ENCODE data around the gene MYH11.

MYH11 gene

DNA sequence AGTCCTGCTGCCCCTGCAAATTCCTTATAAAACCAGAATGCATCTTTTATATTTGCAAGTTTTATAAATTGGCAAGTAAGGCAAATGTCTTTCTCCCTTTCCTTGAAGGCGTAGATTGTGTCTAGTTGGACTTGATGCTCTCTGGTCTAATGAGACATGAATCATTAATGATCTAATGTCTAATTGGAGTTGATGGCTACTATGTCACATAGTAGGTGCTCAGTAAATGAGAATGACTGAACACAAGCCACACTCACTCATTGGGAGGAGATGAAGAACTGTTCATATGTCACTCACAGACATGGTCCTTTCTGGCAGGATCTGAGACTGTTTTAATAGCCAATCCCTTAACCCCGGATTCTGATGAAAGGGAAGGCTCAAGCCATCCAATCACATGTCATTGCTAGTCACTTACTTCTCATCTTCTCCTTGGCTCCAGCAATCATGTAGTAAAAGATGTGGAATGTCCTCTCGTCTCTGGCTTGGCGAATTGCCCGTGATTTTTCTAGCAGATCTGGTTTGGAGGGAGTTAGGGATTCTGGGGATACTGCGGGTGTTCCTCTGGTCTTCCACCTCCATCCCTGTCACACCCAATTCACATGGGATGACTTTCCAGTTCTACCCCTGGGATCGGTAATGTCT is 81.0 kb downstream of the MYH11 start:
- no peak for DNase-seq

DNA sequence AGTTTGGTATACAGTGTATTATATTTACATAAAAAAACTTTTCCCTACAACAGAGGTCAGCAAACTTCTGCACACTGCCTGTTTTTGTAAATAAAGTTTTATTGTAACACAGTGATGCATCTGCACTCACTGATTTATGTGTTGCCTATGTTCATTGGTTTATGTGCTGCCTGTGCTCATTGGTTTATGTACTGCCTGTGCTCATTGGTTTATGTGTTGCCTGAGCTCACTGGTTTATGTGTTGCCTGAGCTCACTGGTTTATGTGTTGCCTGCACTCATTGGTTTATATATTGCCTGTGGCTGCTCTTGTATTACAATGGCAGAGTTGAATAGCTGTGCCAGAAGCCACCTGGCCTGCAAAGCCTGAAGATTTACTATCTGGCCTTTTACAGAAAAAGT is 81.6 kb downstream of the MYH11 start:
- DNase-seq: no peak

DNA sequence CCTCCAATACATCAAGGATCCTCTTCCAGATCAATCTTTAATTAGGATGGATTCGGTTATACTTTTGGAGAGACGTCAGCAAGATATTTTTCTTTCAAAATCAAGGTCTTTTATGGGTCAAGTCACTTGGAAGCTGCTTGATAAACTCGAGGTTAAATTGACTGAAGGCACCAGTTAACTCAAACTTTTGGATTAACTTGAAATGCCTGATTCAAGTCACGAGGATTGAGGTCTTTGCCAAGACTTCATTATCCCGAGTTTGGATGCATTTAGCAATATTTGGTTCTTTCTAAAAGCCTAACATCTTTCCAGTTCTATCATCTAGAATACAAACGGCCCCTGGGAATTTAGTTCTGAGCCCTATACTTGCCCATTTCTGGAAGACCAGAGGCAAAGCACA is 82.9 kb downstream of the MYH11 start:
- no peak for DNase-seq

DNA sequence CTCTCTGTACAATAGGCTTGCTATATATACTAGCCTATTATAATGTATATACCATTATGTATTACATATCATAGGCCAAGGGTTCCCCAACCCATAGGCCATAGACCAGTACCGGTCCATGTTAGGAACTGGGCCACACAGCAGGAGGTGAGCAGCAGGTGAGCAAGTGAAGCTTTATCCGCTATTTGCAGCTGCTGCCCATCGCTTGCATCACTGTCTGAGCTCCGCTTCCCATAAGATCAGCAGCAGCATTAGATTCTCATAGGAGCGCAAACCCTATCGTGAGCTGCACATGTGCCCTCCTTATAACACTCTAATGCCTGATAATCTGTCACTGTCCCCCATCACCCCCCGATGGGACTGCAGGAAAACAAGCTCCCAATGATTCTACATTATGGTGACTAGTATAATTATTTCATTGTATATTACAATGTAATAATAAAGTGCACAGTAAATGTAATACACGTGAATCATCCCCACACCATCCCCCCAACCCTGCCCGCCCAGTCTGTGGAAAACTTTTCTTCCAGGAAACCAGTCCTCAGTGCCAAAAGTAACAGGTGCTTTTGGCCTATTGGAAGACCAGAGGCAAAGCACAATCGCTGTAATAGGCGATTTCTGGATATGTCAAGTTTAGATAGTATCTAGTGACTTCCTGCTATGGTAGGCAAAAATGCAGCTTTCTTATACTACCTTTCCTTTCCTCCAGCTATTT is 84.1 kb downstream of the MYH11 start:
- DNase-seq: no peak

DNA sequence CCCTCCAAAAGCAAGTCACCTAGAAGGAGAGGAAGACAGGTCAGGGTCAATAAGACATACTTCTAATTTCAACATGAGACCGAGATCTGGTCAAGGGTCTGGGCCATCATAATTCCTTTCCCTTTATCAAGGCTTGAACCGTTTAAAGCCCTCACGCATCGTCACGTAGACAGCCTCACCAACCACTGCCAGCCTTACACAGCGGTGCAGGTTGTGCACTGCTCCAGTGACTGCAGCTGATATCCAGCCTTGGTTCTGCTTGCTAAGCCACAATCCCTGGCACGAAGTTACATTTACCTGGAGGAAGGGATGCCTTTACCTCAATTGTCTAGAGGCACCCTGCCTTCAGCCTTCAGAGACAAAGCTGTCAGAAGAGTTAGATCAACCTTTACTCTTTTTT is 85.1 kb downstream of the MYH11 start:
- no peak for DNase-seq

DNA sequence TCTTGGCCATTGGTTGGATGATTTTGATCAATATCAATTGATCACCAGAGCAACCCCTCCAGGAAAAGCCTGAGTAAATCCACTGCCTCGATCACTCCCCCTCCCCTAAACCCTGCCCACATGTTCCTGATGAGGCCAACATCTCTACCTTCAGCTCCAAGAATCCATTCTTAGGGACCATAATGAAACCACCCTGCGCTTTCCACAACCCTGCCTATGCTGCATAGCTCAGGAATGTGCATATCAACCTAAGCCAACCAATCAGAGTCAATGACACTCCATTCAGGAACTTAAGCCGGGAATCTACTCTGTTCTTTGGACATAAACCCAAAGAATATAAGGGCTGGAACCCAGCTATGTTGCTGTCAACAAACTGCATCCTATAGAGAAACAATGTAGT is 86.3 kb downstream of the MYH11 start:
- no peak for DNase-seq

DNA sequence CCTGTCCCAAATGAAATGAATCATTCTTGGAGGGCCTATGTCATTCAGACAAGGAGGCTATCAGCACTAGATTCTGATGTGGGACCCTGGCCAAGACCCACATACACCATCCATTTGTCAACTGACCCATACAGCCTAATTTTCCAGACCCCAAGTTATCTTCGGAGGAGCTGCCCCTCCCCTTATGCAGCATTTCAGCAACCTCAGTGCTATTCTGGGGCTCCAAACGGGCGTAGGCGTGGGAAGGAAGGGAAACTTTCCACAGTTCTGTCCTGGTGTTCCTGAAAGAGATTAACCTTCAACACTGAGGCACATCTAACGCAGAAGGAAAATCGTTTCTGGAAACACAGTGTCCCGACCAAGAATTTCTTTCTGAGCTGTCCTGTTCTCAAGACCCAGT is 86.7 kb downstream of the MYH11 start:
- DNase-seq: no peak

DNA sequence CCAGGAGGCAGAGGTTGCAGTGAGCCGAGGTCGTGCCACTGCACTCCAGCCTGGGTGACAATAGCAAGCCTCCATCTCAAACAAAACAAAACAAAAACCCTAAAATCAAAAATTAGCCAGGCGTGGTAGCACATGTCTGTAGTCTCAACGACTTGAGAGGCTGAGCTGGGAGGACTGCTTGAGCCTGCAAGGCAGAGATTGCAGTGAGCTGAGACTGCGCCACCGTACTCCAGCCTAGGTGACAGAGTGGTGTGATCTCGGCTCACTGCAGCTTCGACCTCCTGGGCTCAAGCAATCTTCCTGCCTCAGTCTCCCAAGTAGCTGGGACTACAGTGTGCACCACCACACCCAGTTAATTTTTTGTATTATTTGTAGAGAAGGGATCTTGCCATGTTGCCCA is 87.6 kb downstream of the MYH11 start:
- no peak for DNase-seq

DNA sequence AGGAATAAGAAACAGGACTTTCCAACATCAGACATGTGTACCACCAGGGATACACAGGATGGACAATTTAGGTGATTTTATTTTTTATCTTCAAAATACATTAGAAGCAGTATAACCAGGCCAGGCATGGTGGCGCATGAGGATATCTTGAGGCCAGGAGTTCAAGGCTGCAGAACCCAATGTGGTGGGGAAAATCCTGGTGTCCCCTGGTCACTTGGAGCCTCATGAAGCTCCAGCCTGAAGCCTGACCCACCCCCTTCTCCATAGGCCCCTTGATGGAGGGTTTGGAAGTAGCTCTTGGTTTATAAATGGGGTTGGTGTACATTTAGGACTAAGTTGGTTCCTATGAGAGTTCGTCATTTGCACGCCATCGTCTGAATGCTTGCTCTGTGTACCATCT is 88.6 kb downstream of the MYH11 start:
- DNase-seq: no peak

DNA sequence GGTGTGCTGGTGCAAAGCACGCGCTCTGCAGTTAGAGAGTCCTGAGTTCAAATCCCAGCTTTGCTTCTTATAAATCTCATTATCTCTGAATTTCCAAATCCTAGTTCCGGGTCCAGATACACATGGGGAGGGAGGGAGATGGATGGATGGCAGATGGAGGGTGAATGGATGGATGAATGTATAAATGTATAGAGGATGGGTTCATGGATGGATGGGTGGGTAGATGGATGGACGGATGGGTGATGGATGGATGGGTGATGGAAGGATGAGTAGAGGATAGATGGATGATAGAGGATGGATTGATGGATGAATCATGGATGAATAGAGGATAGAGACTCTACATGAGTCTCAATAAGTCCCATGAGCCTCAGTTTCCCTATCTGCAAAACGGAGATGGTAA is 89.9 kb downstream of the MYH11 start:
- no peak for DNase-seq

DNA sequence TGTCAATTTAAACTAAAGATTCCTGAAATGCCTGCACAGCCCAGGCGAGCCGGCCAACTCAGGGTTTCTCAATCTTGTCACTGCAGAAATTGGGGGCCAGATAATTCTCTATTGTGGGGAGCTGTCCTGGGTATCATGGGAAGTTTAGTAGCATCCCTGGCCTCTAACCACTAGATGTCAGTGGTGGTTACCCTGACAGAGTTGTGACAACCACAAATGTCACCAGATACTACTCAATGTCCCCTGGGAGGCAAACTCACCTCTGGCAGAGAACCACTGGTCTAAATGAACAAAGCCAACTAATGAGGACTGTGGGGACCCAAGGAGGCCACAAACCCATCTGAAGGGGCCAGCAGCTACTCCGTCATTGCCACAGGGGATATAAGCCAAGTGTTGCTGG is 90.9 kb downstream of the MYH11 start:
- DNase-seq: no peak

DNA sequence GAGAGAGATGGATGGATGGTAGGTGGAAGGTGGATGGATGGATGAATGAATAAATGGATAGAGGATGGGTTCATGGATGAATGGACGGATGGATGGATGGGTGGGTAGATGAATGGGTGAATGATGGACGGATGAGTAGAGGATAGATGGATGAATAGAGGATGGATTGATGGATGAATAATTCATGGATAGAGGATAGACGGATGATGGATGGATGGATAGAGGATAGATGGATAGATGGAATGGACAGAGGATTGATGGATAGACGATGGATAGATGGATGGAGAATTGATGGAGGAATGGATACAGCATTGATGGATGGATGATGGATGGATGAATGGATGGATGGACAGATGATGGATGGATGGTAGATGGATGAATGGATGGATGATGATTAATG is 91.7 kb downstream of the MYH11 start:
- DNase-seq: no peak

DNA sequence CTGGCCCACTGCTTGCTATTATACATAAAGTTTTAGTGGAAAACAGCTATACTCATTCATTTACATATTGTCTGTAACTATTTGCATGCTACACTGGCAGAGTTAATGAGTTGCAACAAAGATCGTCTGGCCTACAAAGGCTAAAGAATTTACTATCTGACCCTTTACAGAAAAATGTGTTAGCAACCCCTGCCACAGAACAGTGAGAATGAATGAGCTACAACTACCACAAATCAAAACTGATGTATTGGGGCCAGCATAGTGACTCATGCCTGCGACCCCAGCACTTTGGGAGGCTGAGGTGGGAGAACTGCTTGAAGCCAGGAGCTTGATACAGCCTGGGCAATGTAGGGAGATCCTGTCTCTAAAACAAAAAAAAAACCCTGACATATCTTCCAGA is 92.7 kb downstream of the MYH11 start:
- DNase-seq: no peak

DNA sequence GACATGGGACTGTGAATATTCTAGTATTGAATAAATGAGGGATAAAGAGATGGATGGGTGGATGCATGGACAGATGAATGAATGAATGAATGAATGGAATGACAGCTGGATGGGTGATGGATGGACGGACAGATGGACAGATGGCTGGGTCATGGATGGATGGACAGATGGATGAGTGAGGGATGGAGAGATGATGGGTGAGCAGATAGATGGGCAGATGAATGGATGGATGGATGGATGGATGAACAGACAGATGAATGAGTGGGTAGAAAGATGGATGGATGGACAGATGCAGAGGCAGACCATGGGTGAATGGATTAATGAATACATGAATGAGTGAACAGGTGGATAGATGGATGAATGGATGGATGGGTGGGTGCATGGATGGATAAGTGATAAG is 96.7 kb downstream of the MYH11 start:
- no peak for DNase-seq

DNA sequence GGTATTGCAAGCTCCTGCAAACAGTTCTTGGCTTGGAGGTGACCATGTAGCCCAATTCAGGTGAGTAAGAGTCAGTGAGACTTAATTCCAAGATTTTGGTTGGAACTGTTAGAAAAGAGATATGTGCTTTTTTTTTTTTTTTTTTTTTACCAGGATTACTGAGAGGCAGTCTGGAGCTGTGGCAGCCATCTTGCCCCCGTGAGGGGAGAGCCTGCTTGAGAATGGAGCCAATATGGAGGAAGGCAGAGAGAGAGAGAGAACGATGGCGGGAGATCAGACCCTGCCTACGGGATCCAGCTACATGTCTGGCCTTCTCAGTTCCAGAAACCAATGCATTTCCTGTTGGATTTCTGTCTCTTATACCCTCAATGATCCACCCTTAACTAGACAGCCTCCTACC is 97.8 kb downstream of the MYH11 start:
- no peak for DNase-seq

DNA sequence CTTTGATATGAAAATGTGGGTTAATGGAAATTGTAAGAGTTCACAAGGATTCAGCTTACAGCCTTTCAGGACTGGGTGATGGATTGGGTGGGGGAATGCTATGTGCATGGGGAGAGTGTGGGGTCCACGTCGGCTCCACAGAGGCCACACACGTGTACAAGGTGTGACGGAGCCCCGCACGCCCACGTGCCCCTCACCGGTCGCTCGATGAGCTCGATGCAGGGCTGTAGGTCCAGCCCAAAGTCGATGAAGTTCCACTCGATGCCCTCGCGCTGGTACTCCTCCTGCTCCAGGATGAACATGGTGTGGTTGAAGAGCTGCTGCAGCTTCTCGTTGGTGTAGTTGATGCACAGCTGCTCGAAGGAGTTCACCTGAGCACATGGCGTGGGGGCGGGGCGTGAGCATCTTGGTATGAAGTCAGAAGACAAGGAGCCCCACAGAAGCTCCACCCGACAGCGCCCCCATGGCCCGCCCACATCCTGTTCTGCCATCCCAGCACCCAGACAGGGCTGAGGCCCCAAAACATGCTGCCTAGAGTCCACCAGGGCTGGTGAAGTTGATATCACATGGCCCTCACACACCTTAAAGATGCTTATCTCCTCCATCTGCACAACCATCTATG is 99.1 kb downstream of the MYH11 start:
- no peak for DNase-seq

DNA sequence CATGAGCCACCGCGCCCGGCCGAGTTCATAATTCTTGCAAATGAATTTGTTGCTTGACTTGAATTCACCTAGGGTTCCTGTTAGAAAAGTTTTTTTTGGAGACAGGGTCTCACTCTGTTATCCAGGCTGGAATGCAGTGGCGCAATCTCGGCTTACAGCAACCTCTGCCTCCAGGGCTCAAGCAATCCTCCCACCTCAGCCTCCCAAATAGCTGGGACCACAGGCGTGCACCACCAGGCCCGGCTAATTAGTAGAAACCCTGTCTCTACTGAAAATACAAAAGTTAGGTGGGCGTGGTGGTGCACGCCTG is 99.8 kb downstream of the MYH11 start:
- DNase-seq: no peak

DNA sequence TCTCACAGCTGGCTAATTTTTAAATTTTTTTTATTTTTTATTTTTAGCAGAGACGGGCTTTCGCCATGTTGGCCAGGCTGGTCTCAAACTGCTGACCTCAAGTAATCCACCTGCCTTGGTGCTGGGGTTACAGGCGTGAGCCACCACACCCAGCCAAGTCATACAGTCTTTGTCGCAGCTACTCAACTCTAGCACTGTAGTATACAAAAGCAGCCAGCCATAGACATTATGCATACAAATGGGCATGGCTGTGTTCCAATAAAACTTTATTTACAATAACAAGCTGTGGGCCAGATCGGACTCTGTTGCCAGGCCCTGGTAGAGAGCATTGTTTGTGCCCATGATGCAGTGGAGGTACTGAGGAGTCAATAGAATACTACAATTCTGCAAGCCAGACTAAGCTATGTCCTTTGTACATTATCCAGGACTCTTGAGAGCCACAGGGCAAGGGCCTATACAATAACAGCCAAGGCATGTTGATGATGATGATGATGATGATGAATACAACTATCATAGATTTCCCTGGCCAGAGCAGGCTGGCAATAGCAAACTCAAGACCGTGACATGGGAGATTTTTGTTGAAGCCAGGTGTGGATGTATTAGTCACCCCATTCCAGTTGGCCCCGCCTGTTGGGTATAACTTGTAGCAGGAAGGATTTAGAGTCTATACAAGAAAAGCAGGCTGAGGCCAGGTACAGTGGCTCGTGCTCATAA is 101.8 kb downstream of the MYH11 start:
- DNase-seq: no peak

DNA sequence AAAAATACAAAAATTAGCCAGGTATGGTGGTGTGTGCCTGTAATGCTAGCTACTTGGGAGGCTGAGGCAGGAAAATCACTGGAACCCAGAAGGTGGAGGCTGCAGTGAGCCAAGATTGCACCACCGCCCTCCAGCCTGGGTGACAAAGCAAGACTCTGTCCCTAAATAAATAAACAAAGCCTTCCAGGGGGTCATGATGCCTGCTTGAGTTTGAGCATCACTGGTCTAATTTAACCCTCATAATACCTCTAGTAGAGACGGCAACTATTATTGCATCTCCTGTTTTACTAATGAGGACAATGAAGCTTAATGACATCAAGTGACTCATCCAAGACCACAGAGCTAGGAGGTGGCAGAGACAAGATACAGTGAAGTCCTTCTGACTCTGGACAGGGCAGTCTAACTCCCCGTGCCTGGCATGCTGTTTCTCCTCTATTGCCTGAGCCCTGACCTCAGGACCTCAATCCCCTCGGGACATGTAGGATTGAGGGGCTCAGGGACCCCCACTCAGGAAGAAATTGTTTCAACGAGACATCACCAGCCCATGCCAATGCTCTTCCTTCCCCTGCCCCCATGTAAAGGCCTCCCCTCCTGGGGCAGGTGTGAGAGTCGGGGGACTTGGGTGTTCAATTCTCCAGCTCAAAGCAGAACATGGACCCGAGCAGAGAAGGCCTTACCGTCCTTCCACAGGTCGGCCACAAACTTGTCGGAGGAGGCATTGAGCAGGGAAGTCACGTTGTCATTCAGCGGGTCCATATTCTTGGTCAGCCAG is 103.9 kb downstream of the MYH11 start:
- DNase-seq: no peak

DNA sequence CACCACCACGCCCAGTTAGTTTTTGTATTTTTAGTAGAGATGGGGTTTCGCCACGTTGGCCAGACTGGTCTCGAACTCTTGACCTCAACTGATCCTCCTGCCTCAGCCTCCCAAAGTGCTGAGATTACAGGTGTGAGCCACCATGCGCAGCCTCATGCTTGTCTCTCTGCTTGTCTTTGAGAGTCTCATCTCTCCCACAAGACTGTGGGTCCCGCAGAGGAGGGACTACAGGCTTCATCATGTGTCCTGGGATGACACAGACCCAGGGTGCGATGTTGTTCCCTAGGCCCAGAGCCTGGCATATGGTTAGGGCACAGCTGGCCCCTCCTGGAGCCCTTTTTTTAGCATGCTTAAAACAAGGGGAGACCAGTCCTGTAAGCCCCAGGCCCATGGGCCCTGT is 104.9 kb downstream of the MYH11 start:
- no peak for DNase-seq

DNA sequence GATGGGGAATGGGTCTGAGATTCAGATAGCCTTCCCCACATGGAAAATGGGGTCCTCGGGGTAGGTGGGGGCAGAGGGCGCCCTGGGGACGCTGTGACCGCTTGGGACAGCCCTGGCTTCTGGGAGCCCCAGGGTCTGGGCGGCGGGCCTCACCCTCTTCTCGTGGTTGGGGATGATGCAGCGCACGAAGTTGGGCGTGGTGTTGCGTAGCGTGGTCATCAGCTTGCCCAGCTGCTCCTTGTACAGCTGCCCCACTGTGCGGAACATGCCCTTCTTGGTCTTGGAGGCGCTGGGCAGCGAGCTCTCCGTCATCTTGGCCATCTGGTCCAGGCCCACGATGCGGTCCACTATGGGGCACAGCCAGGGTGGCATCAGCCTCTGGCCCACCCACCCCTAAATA is 106.8 kb downstream of the MYH11 start:
- DNase-seq: no peak

DNA sequence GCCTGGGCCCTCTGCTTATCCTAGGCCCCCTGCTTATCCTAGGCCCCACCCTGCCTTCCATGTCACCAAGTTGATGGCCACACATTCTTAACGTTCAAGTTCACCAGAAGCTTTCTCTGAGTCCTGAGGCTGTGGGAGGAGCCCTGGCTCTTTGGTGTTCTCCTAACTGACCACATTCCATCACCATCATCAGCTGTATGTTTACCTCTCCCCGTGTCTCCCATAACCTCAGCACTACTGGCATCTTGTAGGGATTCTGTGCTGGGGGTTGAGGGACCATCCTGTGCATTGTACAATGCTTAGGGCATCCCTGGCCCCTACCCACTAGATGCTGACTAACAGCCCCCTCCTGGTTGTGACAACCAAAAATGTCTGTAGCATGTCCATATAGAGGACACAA is 107.5 kb downstream of the MYH11 start:
- DNase-seq: no peak

DNA sequence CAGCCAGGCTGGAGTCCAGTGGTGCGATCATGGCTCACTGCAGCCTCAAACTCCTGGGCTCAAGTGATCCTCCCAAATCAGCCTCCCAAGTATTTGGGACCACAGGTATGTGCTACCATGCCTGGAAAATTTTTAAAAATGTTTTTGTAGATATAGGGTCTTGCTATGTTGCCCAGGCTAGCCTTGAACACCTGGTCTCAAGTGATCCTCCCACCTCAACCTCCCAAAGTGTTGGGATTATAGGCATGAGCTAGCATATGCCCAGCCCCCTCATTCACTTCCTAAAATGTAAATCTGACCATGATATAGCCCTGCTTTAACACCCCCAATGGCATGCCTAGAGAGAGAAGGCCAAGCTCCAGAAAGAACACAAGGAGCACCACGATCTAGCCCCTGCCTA is 108.2 kb downstream of the MYH11 start:
- DNase-seq: no peak

Measured in amniotic stem cell (primary cell).